Metanephros (tissue), 1 donor: ENCODE data around the gene GORAB. TPM values are rescaled to one million over a fixed set of nuclear protein-coding genes. Genes with fewer than 3 reads are reported as not detected.

ENCODE experiments used
- total RNA-seq: library from RNA; depleted of rRNA; stranded (reverse); fragments of >200 nt; gene quantifications from one replicate; pipeline ENCODE4 v1.2.3, GENCODE V29; 2014

GORAB gene
- 11.3 TPM for total RNA-seq

GRCh38 chr1:170531758-170532657, at the start of gene GORAB:
Gene GORAB (plus strand): TSS chr1:170532166. CDS start chr1:170532224, 58 bp downstream.

Other genes starting within 250 kb of the GORAB start
- 33.0 TPM for gene PRRX1, start 132.0 kb downstream of the GORAB start, total RNA-seq